ENCODE data around the gene SPEF2. TPM values are rescaled to one million over a fixed set of nuclear protein-coding genes. Genes with fewer than 3 reads are reported as not detected.

Gene SPEF2
- polyA plus RNA-seq, 1 donor from 2014 or later: 18.5 TPM

- no peaks in the 10 kb centered on the region for H3K9me3 ChIP-seq (ENCODE audit: low read length)
- no peak overlapping the region for H2AFZ ChIP-seq (ENCODE audit: low read depth, low read length)
- TF ChIP-seq CTCF (IDR thresholded peaks at IDR 0.05; ENCODE audit: poor library complexity, severe bottlenecking): no peak
- TF ChIP-seq RAD21 (conservative IDR thresholded peaks at IDR 0.05): no peak
- TF ChIP-seq REST (IDR thresholded peaks at IDR 0.05; ENCODE audit: borderline replicate concordance): no peak
- TF ChIP-seq POLR2AphosphoS5 (IDR thresholded peaks at IDR 0.05): no peak
- TF ChIP-seq MXI1 (conservative IDR thresholded peaks at IDR 0.05; ENCODE audit: poor library complexity, severe bottlenecking): no peak
- no peak for TF ChIP-seq EP300 (conservative IDR thresholded peaks at IDR 0.05; ENCODE audit: poor library complexity, severe bottlenecking)
- TF ChIP-seq SMC3 (conservative IDR thresholded peaks at IDR 0.05; ENCODE audit: poor library complexity): no peak
- no peak for TF ChIP-seq EZH2 (IDR thresholded peaks at IDR 0.05; ENCODE audit: borderline replicate concordance, insufficient read depth, low read length, poor library complexity, severe bottlenecking)
- no peak for TF ChIP-seq TAF1 (IDR thresholded peaks at IDR 0.05; ENCODE audit: low read depth)
- no peaks in the 10 kb centered on the region for H3K79me2 ChIP-seq (replicated peaks; ENCODE audit: insufficient read depth, low read length)
- no peaks in the 10 kb centered on the region for H4K20me1 ChIP-seq (ENCODE audit: insufficient read depth)
- H3K27me3 ChIP-seq (ENCODE audit: insufficient read depth, low read depth, low read length): no peaks in the 10 kb centered on the region
- H3K27ac ChIP-seq (ENCODE audit: low read length): no peak overlapping the region
- no peaks in the 10 kb centered on the region for H3K9me2 ChIP-seq (ENCODE audit: insufficient read depth, low read length)
- H3K36me3 ChIP-seq (ENCODE audit: insufficient read depth, low read length): no peaks in the 10 kb centered on the region
- no peak overlapping the region for H3K9ac ChIP-seq (ENCODE audit: low read length)
- no peaks in the 10 kb centered on the region for H3F3A ChIP-seq (ENCODE audit: insufficient read depth, low read length, poor library complexity, severe bottlenecking)
- H3K4me3 ChIP-seq (ENCODE audit: low read length): no peak overlapping the region
- H3K4me2 ChIP-seq (ENCODE audit: low read length): no peak overlapping the region
These were observed 182.1 kb downstream of the SPEF2 start for GRCh38 chr5:35799753-35800152.

GRCh38 chr5:35803191-35803651 is 185.6 kb downstream of the SPEF2 start:
- H2AFZ ChIP-seq (ENCODE audit: low read depth, low read length): peak overlapping the region; percentile 78
- no peaks in the 10 kb centered on the region for H3K9me2 ChIP-seq (ENCODE audit: insufficient read depth, low read length)
- no peaks in the 10 kb centered on the region for H3K9me3 ChIP-seq (ENCODE audit: low read length)
- H3F3A ChIP-seq (ENCODE audit: insufficient read depth, low read length, poor library complexity, severe bottlenecking): no peaks in the 10 kb centered on the region
- peak overlapping the region; percentile 48 for H3K4me3 ChIP-seq (ENCODE audit: low read length)
- H3K27me3 ChIP-seq (ENCODE audit: insufficient read depth, low read depth, low read length): no peaks in the 10 kb centered on the region
- H3K79me2 ChIP-seq (replicated peaks; ENCODE audit: insufficient read depth, low read length): no peaks in the 10 kb centered on the region
- H3K9ac ChIP-seq (ENCODE audit: low read length): peak overlapping the region; percentile 59
- TF ChIP-seq CTCF (IDR thresholded peaks at IDR 0.05; ENCODE audit: poor library complexity, severe bottlenecking) (no peak), EP300 (conservative IDR thresholded peaks at IDR 0.05; ENCODE audit: poor library complexity, severe bottlenecking) (peak; percentile 86), EZH2 (IDR thresholded peaks at IDR 0.05; ENCODE audit: borderline replicate concordance, insufficient read depth, low read length, poor library complexity, severe bottlenecking) (no peak), REST (IDR thresholded peaks at IDR 0.05; ENCODE audit: borderline replicate concordance) (peak; percentile 99), SMC3 (conservative IDR thresholded peaks at IDR 0.05; ENCODE audit: poor library complexity) (peak; percentile 59), POLR2AphosphoS5 (IDR thresholded peaks at IDR 0.05) (peak; percentile 80), TAF1 (IDR thresholded peaks at IDR 0.05; ENCODE audit: low read depth) (peak; percentile 50), RAD21 (conservative IDR thresholded peaks at IDR 0.05) (peak; percentile 58), MXI1 (conservative IDR thresholded peaks at IDR 0.05; ENCODE audit: poor library complexity, severe bottlenecking) (no peak)
- no peaks in the 10 kb centered on the region for H4K20me1 ChIP-seq (ENCODE audit: insufficient read depth)
- H3K4me2 ChIP-seq (ENCODE audit: low read length): peak overlapping the region; percentile 28
- peak overlapping the region; percentile 93 for H3K27ac ChIP-seq (ENCODE audit: low read length)
- no peaks in the 10 kb centered on the region for H3K36me3 ChIP-seq (ENCODE audit: insufficient read depth, low read length)

Data from neural cell (in vitro differentiated cells).